Motor neuron (in vitro differentiated cells): ENCODE data around the gene DERA. TPM values are rescaled to one million over a fixed set of nuclear protein-coding genes. Genes with fewer than 3 reads are reported as not detected.
"Not testable (repeated sequence)": the region's sequence is repeated elsewhere in the genome, so short reads cannot be mapped to it uniquely, and the experiment has no call there.

ENCODE experiments used
- ATAC-seq, 8 experiments: fragments of 200-7000 bp; cut with Tn5 transposase; replicated peaks in 6 of 8; 2 replicates each; pipeline ENCODE4 v1.8.0; 2021; ENCODE audit warnings: mild to moderate bottlenecking in 8 of 8, moderate library complexity in 8 of 8
- H3K27ac ChIP-seq, 2 donors: fragments of 250-450 bp; sonication (Bioruptor Pico); 2 replicates each; pipeline ENCODE4 v1.9.0; 2021; ENCODE audit warnings: antibody characterized with exemption in 2 of 2, mild to moderate bottlenecking in 2 of 2, moderate library complexity in 1 of 2
- H3K4me1 ChIP-seq, 2 donors: fragments of 250-450 bp; sonication (Bioruptor Pico); replicated peaks in 1 of 2; 2 replicates each; pipeline ENCODE4 v1.6.1; 2021; ENCODE audit warnings: antibody characterized with exemption in 2 of 2, mild to moderate bottlenecking in 2 of 2, moderate library complexity in 1 of 2
- H3K4me3 ChIP-seq, 5 donors: fragments of 250-450 bp; sonication (Bioruptor Pico); 2 replicates each; pipeline ENCODE4 v1.9.0; 2021; ENCODE audit warnings: antibody characterized with exemption in 5 of 5, mild to moderate bottlenecking in 5 of 5, moderate library complexity in 4 of 5
- WGBS, 10 experiments: fragments of 450-650 bp; shearing (Covaris generic); methylation state at CpG; one replicate each; pipeline ENCODE4 v1.0.0; 2022; 5-methylcytosine and 5-hydroxymethylcytosine counted together
- in situ Hi-C, 9 experiments: fragments of 400-800 bp; cut with MboI; loops; one replicate each; pipeline ENCODE4 v1.15.0; 2021; ENCODE audit warnings: low sequenced_read_pairs in 9 of 9, low pct_unique_long_range_greater_than_20kb in 2 of 9; ENCODE audit not compliant: unreplicated experiment in 9 of 9
- total RNA-seq, 8 experiments: library from RNA; unstranded; fragments of 300-600 nt; gene quantifications; 2 replicates each; pipeline versions ENCODE4 v1.2.3 to v1.2.4, GENCODE V29; 2022

Gene DERA
- 10 to 100 TPM in 5 of 8 experiments, 1 to 10 TPM in 3; 5.0 to 29.9 (median 22.6) TPM for total RNA-seq

DNA sequence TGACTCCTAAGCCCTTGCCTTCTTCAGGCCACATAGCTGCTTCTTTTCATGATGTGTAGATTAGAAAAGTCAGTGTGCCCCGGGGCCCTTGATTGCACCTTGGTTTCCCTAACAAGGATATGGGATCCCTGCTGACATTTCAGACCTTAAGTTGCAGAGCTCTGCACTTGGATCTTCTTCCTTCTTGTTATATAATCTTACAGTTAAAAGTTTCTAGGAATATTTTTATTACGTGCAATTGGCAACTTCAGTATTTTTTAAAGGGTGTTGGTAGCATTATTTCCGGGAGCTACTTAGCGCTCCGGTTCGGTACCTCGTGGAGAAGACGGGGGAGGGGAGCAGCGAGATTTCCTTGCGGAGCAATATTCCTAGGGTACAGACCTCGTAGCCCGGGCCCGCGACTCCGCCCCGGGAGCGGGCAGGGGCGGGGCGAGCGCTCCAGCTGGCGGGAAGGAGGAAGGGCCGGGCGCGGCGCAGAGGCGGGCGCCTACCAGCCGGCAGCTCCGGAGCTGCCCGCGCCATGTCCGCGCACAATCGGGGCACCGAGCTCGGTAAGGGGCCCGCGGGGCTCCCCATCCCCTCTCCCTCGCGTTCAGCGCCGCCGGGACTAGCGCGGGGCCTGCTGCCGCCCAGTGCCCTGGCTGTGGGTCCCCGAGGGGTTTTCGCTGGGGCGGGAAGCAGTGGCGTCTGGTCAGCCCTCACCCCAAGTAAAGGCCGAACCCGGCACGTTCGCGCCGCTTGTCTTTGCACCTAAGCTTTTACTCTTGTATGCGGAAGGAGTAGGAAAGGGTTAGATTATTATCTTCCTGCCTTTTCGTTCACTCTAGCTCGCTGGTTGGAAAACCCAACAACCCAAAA lies at the start of gene DERA:
TSS of gene DERA (plus strand) at position 469 of the 858 bp plus-strand sequence. CDS start at position 521, 52 bp downstream.
- Histone ChIP-seq H3K4me1 (peaks cover 0 to 4% of the 10 kb centered on the region in 2 donors), H3K4me3 (peak within 1 kb of the TSS; percentile 44 to 79 (median 68)), H3K27ac (peak within 1 kb of the TSS; percentile 36 to 77)
- ATAC-seq, result peak; percentile 96 to 100 (median 99)
- WGBS, 10 experiments, result 0 to 7% (median 1%) methylated on average over 1 to 18 of the region's 59 CpGs
- in situ Hi-C loops, result no loop called here

DNA sequence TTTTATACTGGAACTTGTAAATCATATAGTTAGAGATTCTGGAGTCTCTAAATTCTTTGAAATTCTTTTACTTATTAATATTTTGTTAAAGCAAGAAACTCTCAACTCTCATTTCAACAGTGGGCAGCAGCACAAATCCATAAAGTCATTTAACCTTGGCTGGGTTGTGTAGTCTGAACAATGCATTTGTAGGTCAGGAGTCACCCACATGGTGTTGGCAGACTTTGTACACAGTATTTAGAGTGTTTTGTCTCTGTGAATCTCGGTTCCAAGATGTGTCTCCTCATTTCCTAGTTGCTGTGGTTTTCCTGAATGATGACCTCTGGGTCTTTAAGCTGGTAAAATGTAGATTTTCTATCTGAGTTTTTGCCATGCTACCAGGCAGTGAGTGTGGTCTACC lies 49.7 kb upstream of the DERA start:
- H3K4me1 ChIP-seq, result no peaks in the 10 kb centered on the region
- no peak overlapping the region for H3K27ac ChIP-seq
- no peak overlapping the region for H3K4me3 ChIP-seq
- WGBS, 10 experiments, result 0 to 100% (median 80%) methylated on average over 1 of the region's 1 CpG; no CpG with 5 or more reads in 3 of the 10 experiments
- in situ Hi-C loops, result loop anchor here in 4 of 9 experiments (25.0 kb wide), 2 partner anchors 274 to 574 kb away; no protein-coding TSS in a partner anchor
- no peak for ATAC-seq

DNA sequence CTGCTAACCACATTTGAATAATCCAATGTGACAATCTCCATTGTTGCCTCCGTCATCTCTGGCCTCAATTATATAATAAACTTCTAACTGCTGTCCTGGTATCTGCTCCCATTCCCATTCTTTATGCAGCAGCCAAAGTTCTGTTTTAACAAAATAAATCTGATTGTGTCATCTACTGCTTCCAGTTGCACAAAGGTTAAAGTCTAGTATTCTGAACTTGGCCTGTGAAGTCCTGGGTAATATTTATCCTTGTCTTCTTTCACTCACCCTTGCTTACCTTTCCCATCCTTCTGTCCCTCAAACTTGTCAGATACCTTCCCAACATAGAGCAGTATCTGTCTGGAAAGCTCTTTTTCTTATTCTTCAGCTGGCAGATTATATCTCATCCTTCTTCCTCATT lies 48.3 kb upstream of the DERA start:
- in situ Hi-C loops, result loop anchor here in 4 of 9 experiments (25.0 kb wide), 2 partner anchors 276 to 576 kb away; no protein-coding TSS in a partner anchor
- ATAC-seq, result no peak
- 67 to 100% (median 94%) methylated on average over 1 of the region's 1 CpG; no CpG with 5 or more reads in 2 of the 10 experiments for WGBS, 10 experiments
- Histone ChIP-seq H3K27ac (no peak overlapping the region), H3K4me3 (no peak overlapping the region), H3K4me1 (no peaks in the 10 kb centered on the region)

GRCh38 chr12:15863372-15863771 lies 47.8 kb upstream of the DERA start:
- ATAC-seq, result peak in 1 of 8 experiments; percentile 66
- in situ Hi-C loops, result loop anchor here in 4 of 9 experiments (25.0 kb wide), 2 partner anchors 276 to 576 kb away; no protein-coding TSS in a partner anchor
- H3K27ac ChIP-seq, result no peak overlapping the region
- H3K4me1 ChIP-seq, result no peaks in the 10 kb centered on the region
- WGBS, 10 experiments, result 0 to 90% (median 52%) methylated on average over 2 to 9 of the region's 9 CpGs; no CpG with 5 or more reads in 2 of the 10 experiments
- no peak overlapping the region for H3K4me3 ChIP-seq

DNA sequence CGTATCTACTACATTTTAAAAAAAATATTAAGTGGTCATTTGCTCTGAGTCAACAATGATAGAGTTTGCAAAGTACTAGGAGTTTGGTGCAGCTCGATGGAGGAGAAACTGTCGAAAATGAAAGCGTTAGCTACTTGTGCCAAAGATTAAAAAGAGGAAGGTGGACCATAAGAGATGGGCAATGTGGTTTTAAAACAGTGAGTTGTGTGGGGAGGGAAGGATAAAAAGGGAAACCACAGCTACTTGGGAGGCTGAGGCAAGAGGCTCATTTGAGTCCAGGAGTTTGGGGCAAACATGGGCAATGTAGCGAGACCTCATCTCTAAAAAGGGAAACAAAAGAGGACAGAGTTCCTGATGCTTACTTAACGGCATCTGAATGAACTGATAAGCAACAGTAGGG lies 47.1 kb upstream of the DERA start:
- in situ Hi-C loops, result loop anchor here in 4 of 9 experiments (25.0 kb wide), 2 partner anchors 277 to 577 kb away; no protein-coding TSS in a partner anchor
- Histone ChIP-seq H3K4me1 (no peaks in the 10 kb centered on the region), H3K4me3 (no peak overlapping the region), H3K27ac (no peak overlapping the region)
- WGBS, 10 experiments, result 77 to 96% (median 86%) methylated on average over 2 to 6 of the region's 6 CpGs; no CpG with 5 or more reads in 1 of the 10 experiments
- no peak for ATAC-seq

GRCh38 chr12:15868186-15868585 lies 42.9 kb upstream of the DERA start:
- H3K27ac ChIP-seq, result no peak overlapping the region
- H3K4me3 ChIP-seq, result no peak overlapping the region
- in situ Hi-C loops, result loop anchor here in 4 of 9 experiments (25.0 kb wide), 2 partner anchors 281 to 581 kb away; no protein-coding TSS in a partner anchor
- ATAC-seq, result no peak
- 80 to 100% (median 89%) methylated on average over 1 to 3 of the region's 3 CpGs; no CpG with 5 or more reads in 1 of the 10 experiments for WGBS, 10 experiments
- H3K4me1 ChIP-seq, result no peaks in the 10 kb centered on the region

GRCh38 chr12:15873556-15873955 lies 37.6 kb upstream of the DERA start:
- in situ Hi-C loops, result loop anchor here in 4 of 9 experiments (25.0 kb wide), 2 partner anchors 286 to 586 kb away; no protein-coding TSS in a partner anchor
- ATAC-seq, result no peak
- no peaks in the 10 kb centered on the region for H3K4me1 ChIP-seq
- no peak overlapping the region for H3K27ac ChIP-seq
- 89 to 100% (median 97%) methylated on average over 1 to 4 of the region's 4 CpGs; no CpG with 5 or more reads in 1 of the 10 experiments for WGBS, 10 experiments
- H3K4me3 ChIP-seq, result no peak overlapping the region

GRCh38 chr12:15874556-15875145 lies 36.5 kb upstream of the DERA start:
- 91 to 100% (median 95%) methylated on average over 2 to 8 of the region's 20 CpGs; no CpG with 5 or more reads in 7 of the 10 experiments for WGBS, 10 experiments
- not testable (repeated sequence) for ATAC-seq, H3K4me3 ChIP-seq, H3K27ac ChIP-seq, H3K4me1 ChIP-seq
- in situ Hi-C loops, result loop anchor here in 4 of 9 experiments (25.0 kb wide), 2 partner anchors 287 to 587 kb away; no protein-coding TSS in a partner anchor

DNA sequence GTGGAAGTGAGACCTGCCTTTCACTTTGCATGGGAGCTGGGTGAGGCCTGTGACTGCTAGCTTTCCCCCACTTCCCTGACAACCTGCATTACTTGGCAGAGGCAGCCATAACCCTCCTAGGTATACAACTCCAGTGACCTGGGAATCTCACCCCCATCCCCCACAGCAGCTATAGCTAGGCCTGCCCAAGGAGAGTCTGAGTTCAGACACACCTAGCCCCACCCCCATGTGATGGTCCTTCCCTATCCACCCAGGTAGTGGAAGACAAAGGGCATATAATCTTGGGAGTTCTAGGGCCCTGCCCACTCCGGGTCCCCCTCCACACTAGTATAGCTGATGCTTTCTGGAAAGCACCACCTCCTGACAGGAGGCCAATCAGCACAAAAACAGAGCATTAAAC lies 35.3 kb upstream of the DERA start:
- no peak for ATAC-seq
- Histone ChIP-seq H3K27ac (no peak overlapping the region), H3K4me1 (no peaks in the 10 kb centered on the region), H3K4me3 (no peak overlapping the region)
- in situ Hi-C loops, result no loop called here
- 43% methylated on average over 1 of the region's 1 CpG; no CpG with 5 or more reads in 9 of the 10 experiments for WGBS, 10 experiments

- H3K4me1 ChIP-seq, result peaks cover 0 to 8% of the 10 kb centered on the region in 2 donors
- 75 to 100% (median 94%) methylated on average over 1 to 3 of the region's 3 CpGs; no CpG with 5 or more reads in 1 of the 10 experiments for WGBS, 10 experiments
- no peak overlapping the region for H3K27ac ChIP-seq
- no peak for ATAC-seq
- H3K4me3 ChIP-seq, result no peak overlapping the region
- in situ Hi-C loops, result no loop called here
Measured at GRCh38 chr12:15879413-15879812, 31.7 kb upstream of the DERA start.

DNA sequence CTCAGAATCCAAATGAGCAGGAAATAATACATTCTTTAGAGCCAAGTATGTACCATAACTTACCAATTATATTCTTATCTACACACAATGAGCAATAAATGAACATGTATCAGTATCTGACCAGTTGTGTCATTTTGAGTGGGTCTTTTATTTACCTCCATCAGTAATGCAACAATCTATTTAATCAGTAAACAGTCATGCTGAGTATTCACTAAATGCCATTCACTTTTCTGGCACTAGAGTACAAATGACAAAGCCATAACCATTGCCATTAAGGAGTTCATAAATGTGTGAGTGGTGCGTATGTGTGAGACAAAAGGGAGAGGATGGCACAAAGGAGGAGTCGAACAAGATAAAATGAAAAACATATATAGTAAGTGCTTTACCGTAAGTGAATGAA lies 30.4 kb upstream of the DERA start:
- Histone ChIP-seq H3K27ac (no peak overlapping the region), H3K4me3 (no peak overlapping the region), H3K4me1 (peaks cover 0 to 13% of the 10 kb centered on the region in 2 donors)
- 55 to 100% (median 97%) methylated on average over 2 to 3 of the region's 3 CpGs; no CpG with 5 or more reads in 1 of the 10 experiments for WGBS, 10 experiments
- no peak for ATAC-seq
- in situ Hi-C loops, result no loop called here

GRCh38 chr12:15882118-15882971 lies 28.8 kb upstream of the DERA start, which contains the start of gene STRAP:
Gene STRAP, plus strand, starts transcription at chr12:15882387. Its CDS starts 321 bp downstream, at chr12:15882708.
- in situ Hi-C loops, result no loop called here
- ATAC-seq, result peak; percentile 86 to 96 (median 94)
- H3K4me1 ChIP-seq, result peaks cover 2 to 13% of the 10 kb centered on the region in 2 donors
- peak within 1 kb of the TSS; percentile 62 to 85 (median 67) for H3K4me3 ChIP-seq
- 0 to 3% (median 0%) methylated on average over 3 to 8 of the region's 63 CpGs; no CpG with 5 or more reads in 5 of the 10 experiments for WGBS, 10 experiments
- H3K27ac ChIP-seq, result peak within 1 kb of the TSS; percentile 95 to 97
